GM18499 (cell line): ENCODE results near the gene ANO4.

Source experiments
- ATAC-seq: cut with Tn5 transposase; IDR thresholded peaks from one replicate; pipeline ENCODE4 v1.9.1; 2021; ENCODE audit warnings: moderate number of reproducible peaks; ENCODE audit not compliant: insufficient read depth, unreplicated experiment

Gene ANO4

DNA sequence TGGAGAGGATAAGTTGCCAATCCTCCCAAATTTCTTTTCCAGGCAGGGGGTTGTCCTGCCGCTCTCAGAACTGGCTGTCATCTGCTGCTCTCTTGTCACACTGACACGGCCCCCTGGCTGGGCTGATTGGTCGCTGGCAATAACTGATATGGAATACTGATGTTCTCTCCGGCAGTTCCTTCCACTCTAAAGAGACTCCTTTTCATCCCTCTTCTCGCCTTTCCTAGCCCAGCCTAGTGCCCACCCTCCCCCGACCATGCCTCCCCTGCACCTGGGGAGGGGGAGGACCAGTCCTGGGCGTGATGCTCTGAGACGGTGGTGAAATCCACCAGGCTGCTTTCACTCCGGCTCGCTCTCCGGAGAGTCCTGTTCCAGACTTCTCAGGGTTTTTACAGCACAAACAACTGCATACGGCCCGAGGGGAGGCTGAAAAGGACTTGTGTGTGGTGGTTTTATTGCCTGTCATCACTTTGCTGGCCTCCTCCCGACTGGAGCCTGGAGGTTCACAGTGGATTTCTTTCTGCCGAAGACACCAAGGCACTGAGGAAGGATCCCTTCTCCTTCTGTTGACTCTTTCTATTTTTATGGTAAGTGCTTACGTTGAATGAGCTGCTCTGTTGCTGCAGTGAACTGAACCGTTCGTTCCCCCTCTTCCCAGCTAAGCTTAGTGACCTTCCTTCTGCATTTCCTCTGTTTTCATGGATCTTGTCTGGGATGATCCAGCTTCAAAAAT, at the start of gene ANO4:
Gene ANO4, plus strand, starts transcription at position 336 of the 733 bp plus-strand sequence. CDS start 107,010 bp downstream, outside the sequence.
- no peak for ATAC-seq

DNA sequence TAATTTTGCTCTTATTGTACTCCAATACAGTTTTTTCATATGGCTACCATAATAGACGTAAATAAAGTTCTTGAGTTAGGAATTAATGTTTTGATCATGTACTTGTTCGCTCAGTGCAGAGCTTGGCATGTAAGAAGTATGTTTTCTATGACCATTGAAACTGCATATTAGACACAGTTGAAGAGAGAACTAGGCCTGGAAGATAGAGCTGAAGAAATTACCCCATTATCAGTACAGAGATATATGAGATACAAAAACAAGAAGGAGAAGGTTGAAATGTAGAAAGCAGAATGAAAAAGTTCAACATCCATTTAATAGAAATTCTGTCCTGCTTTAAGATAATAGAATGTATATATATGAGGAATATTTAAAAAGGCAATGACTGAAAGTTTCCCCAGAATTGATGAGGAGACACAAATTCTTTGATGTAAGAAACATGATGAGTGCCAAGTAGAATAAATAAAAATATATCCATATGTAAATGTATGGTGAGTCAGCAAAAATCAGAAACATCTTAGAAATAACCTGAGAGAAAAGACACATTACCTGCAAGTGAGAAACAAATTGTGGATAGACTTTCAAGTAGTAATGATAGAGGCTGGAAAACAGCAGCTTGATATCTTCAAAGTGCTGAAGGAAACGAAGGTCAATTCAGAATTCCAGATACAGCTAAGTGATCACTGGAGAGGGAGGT, 49.1 kb upstream of the ANO4 start:
- ATAC-seq, result no peak

DNA sequence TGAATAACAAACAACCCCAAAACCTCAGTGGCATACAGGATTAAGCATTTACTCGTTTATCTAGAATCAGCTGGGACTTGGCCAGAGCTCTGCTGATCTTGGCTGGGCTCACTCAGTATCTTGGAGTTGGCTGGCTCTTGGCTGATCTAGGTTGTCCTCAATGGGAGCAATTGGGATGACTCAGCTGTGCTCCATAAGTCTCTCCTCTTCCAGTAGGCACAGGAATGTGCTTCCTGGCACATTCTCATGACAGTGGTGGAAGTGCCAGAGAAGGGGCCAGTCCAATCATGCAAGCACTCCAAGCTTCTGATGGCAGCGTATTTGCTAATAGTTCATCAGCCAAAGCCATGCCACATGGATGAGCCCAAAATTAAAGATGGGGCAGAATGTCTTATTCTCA, 41.7 kb upstream of the ANO4 start:
- ATAC-seq, result no peak

DNA sequence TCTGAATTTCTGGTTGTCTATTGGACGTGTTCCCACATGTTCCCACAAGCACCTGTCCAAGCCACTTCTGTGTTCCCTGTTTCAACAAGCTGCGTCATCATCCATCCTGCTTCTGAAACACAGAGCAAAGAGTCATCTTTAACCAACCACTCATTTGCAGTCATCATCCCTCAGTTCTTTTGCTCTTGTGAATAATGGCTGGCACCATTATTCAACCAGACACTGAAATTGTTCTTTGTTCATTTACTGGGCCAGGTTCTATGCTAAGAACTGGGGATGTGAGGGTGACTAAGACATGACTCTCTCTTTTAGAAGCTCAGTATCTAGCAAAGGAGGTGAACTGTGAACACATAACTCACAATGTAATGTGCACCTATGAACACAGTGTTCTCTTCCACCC, 40.7 kb upstream of the ANO4 start:
- no peak for ATAC-seq

DNA sequence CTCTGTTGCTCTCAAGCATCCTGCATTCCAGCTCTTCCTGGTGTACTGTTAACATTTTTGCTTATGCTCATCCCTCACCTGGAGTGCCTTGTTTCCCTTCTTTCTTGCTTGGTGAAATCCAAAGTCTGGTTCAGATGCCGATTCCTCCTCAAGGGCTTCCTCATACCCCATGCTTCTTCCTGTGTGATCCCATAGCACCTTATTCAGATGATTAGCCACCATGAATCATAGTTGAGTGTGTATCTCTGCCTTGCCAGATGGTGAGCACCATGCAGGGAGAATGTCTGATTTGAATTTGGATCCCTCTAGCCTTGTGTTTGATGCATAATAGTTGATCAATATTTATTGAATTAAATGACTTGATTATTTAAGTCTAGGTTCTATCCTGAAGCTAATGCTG, 39.4 kb upstream of the ANO4 start:
- ATAC-seq, result no peak

DNA sequence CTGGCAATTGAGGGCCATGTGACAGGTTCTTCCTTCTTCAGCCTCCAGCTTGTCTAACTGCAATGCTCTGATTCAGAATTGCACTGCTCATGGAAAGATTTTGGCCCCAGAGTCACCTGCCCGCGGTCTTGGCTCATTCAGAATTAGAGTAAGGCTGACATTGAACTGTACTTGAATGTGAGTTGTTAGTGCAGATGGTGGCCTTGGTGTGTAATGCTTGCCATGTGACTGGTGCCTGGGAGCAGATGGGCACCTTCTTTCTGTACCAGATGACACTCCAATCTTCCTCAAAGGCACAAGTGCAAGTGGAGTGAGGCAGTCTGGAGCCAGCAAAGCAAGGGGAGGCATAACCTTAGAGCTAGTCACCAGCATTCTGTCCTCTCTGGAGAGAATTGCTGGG, 36.5 kb upstream of the ANO4 start:
- no peak for ATAC-seq

DNA sequence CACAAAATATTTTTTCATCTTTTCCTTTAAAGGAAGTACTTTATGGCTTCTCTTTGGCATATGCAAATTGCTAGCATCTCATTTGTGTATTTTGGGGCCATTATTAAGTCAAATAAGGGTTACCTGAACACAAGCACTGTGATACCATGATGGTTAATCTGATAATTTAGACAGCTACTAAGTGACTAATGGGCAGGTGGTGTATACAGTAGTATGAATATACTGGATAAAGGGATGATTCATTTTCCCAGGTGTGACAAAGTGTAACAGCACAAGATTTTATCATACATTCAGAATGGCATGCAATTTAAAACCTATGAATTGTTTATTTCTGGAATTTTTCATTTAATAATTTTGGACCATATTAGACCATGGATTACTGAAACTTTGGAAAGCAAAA, 27.2 kb upstream of the ANO4 start:
- no peak for ATAC-seq

DNA sequence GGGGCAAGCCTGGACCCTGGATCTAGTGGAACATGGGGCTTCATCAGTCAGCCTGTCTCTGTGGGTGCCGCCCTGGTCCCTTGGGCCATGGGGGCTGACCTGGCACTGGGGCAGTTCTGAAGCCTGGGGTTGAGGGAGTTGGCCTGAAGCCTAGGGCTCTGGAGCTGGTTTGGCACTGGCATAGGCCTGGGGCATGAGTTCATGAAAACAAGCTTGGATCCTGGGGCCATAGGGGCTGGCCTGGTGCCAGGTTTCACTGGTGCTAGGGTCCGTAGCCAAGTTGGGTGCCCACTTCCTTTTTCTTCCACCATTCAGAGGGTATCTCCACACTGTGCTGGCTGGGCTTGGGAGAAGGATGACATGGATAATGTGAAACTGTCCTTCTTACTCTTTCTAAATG, 26.6 kb upstream of the ANO4 start:
- ATAC-seq, result no peak

DNA sequence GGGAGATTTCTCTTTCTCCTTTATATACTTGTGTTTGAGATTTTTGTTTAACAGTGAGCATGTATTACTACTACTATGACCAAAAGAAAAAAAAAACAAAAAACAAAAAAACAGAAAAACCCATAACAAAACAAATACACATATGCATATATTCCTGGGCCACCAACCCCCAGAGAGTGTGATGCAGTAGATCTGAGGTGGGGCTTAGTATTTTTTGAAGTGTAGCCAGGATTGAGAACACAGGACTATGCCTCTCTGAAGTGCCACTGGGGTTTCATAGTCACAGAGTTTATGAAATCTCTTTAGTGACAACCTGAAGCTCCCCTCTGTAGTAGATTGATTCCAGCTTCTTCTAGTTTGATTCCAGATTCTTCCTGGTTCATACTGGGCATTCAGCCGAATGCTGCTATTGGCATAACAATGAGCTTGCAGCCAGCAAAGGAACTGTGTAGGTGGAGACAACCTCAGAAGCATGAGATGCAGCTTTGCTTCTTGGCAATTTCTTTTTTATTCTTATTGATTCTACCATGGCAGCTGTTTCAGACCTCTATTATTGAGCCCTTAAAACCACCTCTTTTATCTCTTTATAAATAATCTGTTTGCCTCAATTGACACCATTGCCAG, 15.5 kb upstream of the ANO4 start:
- ATAC-seq, result no peak

DNA sequence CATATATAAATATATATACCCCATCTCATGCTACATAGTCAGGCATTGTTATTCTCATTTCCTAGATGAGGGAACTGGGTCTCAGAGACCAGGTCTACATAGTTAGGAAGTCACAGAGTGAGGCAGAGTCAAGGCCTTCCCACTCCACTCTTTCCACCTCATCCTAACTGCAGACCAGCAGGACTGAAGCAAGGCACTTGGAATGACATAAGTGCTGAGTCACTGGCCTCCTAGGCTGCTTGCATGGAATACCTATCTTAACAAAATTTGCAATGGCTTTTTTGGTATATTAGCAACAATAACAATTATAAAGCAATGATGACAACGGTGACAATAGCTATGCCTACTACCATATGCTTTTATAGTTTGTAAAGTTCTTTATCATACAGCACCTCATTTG, 5.4 kb upstream of the ANO4 start:
- ATAC-seq, result no peak

DNA sequence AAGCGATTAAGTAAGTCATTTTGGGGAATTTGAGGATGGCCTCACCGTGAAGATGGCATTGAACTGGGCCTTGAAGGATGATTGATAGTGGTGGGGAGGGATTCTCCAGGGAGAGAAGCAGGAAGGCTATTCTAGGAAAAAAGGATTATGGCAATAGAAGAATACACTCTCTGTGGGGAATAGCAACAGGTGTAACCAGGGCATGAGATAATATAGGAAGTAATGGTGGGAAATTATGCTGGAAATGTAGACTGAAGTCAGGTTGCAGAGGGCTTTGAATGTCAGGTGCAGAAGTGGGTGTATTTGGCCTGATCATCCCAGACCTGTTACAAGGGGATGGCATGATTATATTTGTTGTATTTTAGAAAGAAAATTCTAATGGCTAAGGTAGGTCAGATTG, 4.6 kb upstream of the ANO4 start:
- ATAC-seq, result no peak

DNA sequence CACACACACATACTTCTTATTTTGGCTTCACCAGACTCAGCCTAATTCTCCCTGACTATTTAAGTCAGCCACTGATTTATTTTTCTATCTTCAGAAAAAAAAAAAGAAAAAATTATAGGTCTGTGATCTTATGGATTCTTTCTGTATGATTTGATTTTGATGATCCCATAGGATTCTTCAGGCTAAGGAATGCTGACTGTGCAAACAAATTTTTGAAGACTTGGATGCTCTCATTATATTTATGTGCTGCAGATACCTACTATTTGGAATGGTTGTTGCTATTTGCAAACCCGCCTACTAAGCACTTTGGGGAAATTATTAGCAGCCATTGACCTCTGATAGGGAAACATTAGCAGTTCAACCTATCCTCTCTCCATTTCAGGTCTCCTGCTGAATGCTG, 4.0 kb upstream of the ANO4 start:
- ATAC-seq, result no peak

DNA sequence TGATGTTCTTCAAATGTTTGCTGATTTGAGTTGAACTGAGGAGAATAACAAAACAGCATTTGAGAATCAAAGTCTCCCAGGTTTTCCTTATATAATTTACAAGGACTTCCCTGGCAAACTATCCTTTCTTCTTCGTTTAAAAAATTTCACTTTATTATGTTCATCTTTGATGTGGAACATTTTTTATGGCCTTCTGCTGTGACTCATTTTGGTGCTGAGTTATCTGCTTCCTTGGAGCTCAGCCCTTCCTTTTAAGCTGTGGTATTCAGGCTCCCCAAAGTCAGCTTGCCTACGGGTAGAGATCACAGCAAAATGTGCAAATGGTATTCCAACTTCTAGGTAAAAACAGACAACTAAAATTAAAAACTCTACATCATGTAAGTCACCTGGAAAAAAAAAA, 1.4 kb upstream of the ANO4 start:
- ATAC-seq, result no peak

DNA sequence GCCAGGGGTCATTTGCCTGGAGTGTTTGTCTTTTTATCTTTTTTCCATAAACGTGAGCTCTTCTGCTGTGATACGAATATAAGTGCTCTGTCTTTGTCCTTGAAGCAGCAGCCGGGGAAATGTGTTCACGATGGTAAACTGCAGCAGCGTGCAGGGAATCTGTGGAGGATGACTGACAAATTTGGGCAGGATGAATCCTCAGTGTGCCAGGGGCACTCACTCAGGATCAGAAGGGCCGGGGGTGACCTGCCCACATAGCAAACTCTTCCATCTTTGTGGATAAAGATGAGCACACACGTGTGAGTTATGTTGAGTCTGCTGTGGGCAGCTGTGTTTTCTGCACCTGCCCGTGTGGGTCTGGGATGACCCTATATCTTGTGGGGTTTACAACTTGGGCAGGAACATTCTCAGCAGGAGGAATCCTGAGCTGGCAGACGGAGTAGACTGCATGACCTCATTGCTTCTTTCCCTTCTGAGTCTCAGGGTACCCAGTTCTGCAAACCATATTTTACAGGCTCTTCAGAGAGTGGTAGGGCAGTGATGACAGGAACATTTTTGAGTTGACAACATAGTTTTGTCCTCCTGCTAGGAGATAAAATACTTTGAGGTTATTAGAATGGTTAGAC, 711 bp downstream of the ANO4 start:
- no peak for ATAC-seq

DNA sequence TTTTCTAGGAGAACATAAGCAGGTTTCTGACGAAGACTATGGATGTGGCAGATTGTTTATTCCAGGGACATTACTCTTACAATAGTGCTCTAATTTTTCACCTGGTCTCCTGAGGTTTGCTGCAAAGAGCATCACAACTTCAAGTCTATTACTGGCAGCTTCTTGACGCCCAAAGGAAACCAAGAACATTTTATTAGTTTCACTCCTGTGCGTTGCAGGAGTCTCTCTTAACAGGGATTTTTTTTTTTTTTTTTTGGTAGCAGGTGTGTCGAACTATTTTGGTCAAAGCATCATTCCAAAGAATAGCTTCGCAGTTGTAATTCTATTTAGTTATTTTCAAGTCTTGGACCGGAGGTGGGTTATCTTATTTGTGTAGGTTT, 1.2 kb downstream of the ANO4 start:
- ATAC-seq, result no peak

DNA sequence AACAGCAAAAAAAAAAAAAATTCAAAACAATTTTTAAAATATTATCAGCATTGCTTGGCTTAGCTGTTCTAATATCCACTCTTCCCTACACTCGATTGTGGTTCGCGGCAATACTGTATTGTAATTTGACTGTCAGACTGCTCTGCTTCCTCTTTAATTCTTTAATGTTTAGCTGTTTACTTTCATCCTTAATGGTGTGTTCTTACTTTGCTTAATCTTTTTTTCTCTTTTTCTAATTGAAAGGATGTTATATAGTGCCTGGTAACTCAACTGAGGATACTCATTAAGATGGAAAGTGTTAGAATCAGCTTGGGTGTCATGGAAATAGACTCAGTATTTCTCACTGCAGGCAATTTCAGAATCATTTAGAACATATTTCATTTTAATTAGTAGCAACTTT, 2.0 kb downstream of the ANO4 start:
- no peak for ATAC-seq

DNA sequence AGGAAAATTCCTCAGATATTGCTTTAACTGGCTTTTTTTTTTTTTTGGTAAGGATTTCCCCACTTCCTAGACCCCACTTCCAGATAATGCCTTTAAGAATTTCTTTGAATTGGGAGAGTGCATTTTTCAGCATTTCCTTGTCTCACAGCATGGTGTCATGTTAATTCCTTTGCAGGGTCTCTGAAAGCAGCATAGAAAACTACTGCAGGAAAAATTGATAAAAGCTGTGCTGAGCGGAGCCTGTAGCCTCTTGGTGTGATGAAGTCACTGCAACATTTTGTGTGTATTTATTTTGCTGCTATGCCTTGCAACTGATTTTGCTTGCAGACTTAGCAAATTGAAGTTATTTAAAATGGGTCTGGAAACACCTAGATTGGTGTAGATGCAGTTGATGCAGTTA, 2.7 kb downstream of the ANO4 start:
- ATAC-seq, result no peak

DNA sequence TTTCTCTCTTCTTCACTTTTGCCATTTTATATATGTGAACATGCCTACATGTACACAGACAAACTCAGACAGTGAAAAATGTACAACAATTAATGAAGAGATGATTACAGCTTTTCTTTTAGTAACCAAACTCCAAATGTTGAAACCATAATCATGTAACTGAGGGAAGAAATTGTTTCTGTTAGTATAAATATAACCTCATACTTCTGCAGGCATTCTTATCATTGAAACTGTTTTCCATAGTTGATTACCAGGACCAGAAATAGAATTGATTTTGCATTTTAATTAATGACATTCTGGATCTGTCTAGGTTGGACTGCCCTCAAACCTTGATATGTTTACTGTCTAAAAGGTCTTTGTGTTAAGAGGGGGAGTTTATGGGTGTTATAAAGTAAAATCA, 3.2 kb downstream of the ANO4 start:
- no peak for ATAC-seq

DNA sequence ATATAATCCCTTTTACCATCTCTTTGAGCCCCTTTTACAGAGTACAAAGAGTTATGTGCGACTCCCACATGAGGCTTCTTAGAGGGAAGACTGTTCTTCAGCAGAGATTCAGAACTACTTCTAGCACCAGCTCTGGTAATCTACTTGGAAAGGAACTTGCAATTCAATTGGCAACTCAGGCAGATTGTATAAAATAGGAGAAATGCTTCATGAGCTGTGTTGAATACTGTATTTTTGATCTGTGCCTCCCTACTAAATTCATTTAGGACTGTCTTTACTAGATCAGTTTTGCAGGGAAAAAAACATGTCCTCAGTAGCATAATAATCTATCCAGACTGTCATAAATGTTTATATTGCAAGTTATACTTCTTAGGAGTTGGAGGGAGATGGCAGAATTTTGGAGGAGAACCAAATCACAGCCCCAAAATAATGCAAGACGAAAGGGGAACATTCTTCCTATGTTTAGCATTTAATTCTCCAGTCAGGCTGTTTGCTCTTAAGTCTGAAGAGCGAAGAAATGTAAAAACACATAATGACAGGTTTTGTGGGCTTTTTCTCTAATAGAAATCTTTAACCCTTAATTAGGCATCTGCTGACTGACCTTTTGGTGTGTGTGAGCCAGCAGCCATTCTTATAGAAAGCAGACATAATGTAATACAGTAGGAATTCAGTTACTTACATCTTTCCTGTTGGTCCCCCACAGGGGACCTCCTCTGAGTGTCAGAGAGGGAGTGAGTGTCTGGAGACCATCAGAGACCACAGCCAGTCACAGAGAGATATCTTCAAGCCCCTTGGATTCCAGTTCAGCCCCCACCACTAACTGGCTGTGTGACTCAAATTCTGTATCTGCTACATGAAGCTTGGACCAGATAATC, 3.9 kb downstream of the ANO4 start:
- ATAC-seq, result no peak

DNA sequence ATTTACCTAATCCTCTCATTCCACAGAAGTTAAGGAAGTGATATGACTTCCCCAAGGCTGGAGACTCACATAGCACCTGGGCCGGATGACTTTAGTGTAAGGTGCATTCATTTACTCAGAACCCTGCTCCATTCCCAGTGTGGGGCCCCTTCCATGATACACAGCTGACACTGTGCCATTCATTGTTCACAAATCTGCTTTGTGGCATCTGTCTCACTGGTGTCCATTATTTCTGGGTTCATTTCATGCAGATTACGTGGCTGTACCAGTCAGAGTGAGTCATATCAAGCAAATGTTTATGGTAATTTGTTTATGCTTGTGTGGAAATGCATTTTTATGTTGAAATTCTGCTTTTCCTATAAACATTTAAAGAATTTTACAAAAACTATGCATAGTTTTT, 5.2 kb downstream of the ANO4 start:
- ATAC-seq, result no peak
